ENCODE measurements around the gene SLX4IP.
A peak's percentile ranks its signal among the peaks of the same experiment; 100 is the strongest.

The SLX4IP gene

DNA sequence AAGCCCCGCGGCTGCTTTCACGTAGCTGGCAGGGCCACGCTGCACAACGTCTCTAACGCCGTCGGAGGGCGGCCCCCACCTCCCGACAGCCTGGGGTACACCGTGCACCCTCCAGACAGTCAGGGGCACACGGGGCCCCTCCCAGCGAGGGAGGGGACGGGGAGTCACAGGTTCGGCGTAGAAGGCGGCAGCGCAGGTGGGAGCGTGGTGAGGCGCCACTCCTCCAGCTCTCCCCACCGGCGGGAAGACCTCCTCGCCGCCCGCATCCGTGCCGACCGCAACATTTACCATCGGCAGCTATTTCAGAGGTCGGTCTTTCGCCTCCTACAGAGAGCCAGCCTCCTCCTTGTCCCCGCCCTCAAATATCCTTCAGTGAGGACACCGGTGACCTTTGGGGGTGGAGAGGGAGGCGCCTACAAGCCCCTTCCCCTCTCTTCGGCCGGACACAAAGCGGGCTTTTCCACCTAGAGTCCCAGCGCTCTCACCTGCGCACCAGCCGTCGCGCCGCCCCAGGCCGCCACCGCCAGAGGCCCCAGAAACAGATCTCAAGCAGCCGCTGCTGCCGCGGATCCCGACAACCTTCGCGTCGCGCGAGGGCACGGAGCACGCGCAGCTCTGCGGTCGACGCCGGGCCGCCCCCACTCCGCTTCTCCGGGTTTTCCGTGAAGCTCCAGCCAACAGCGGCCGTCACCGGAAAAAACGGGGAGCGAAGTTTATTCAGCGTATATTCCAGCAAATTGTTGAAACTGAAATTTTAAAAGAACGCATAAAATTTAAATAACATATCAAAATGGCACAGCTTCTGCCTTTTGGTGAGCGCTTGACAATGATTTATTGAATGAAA lies 1.3 kb upstream of the SLX4IP start, which contains the start of gene MKKS:
Gene MKKS, minus strand, starts transcription at position 600 of the 844 bp plus-strand sequence. CDS start 20,708 bp downstream, outside the sequence.
- Histone ChIP-seq H3K27ac (ENCODE audit: extremely low read depth, low read depth, low read length) (peak within 1 kb of the TSS; percentile 85), H3K4me1 (ENCODE audit: control insufficient read depth, insufficient read depth, low read length) (no peaks in the 10 kb centered on the region), H3K4me3 (ENCODE audit: low read depth, low read length) (peak within 1 kb of the TSS; percentile 67), H3K36me3 (ENCODE audit: control insufficient read depth in 2 of 2, insufficient read depth in 1 of 2, low read length in 2 of 2) (peaks cover 0 to 3% of the 10 kb centered on the region in 2 experiments; a peak in 1 of 3 replicates), H3K9me3 (ENCODE audit: control insufficient read depth, insufficient read depth, low read depth, low read length) (no peaks in the 10 kb centered on the region)
- ChIA-PET POLR2A (interaction anchor here (0.6 to 2.4 kb wide), 21 partner anchors 9 to 1026 kb away, joined by 3 to 12 read pairs (median 4); partner anchors contain the start of genes ANKEF1, JAG1, PAK5 and SNAP25), CTCF (interaction anchor here (0.6 to 2.7 kb wide), 7 partner anchors 33 to 1055 kb away, joined by 3 to 9 read pairs (median 4); no protein-coding TSS in a partner anchor)
- TF ChIP-seq ZNF777 (tag by site-specific recombination; IDR thresholded peaks at IDR 0.05; ENCODE audit: borderline replicate concordance) (no peak), ZNF48 (tag by site-specific recombination; IDR thresholded peaks at IDR 0.05) (no peak), BCL11B (tag by site-specific recombination; IDR thresholded peaks at IDR 0.05; ENCODE audit: low read depth) (no peak), YY1 (tag by site-specific recombination; IDR thresholded peaks at IDR 0.05) (0 out of 2 replicates have a peak, but pooled peaks have one; percentile 25), BCL11A (tag by site-specific recombination; IDR thresholded peaks at IDR 0.05; ENCODE audit: low read depth) (no peak), ZNF423 (tag by site-specific recombination; IDR thresholded peaks at IDR 0.05) (no peak), ZNF558 (tag by site-specific recombination; IDR thresholded peaks at IDR 0.05) (no peak), CTCF (tag by site-specific recombination; IDR thresholded peaks at IDR 0.05) (peak; percentile 32; the same call in 1 of the 2 replicates), PATZ1 (tag by site-specific recombination; IDR thresholded peaks at IDR 0.05) (0 out of 2 replicates have a peak, but pooled peaks have one; percentile 20), ZNF473 (tag by site-specific recombination; IDR thresholded peaks at IDR 0.05) (no peak), PRDM10 (tag by site-specific recombination; IDR thresholded peaks at IDR 0.05) (peak; percentile 87), ZFHX2 (tag by site-specific recombination; conservative IDR thresholded peaks at IDR 0.05) (peak; percentile 66), ZBTB17 (tag by site-specific recombination; IDR thresholded peaks at IDR 0.05) (peak; percentile 18; the same call in 1 of the 2 replicates), ZNF76 (tag by site-specific recombination; IDR thresholded peaks at IDR 0.05; ENCODE audit: borderline replicate concordance, low read depth) (peak; percentile 78), ZNF391 (tag by site-specific recombination; IDR thresholded peaks at IDR 0.05; ENCODE audit: borderline replicate concordance, low read depth) (no peak), KLF8 (tag by site-specific recombination; IDR thresholded peaks at IDR 0.05) (peak; percentile 14; the same call in 1 of the 2 replicates), ZNF398 (tag by site-specific recombination; IDR thresholded peaks at IDR 0.05) (peak; percentile 38; the same call in 1 of the 2 replicates)
- TF ChIP-seq, protein P1, sequence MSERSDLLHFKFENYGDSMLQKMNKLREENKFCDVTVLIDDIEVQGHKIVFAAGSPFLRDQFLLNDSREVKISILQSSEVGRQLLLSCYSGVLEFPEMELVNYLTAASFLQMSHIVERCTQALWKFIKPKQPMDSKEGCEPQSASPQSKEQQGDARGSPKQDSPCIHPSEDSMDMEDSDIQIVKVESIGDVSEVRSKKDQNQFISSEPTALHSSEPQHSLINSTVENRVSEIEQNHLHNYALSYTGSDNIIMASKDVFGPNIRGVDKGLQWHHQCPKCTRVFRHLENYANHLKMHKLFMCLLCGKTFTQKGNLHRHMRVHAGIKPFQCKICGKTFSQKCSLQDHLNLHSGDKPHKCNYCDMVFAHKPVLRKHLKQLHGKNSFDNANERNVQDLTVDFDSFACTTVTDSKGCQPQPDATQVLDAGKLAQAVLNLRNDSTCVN (tag by site-specific recombination; optimal IDR thresholded peaks at IDR 0.05), result peak; percentile 77
- TF ChIP-seq, protein P2, sequence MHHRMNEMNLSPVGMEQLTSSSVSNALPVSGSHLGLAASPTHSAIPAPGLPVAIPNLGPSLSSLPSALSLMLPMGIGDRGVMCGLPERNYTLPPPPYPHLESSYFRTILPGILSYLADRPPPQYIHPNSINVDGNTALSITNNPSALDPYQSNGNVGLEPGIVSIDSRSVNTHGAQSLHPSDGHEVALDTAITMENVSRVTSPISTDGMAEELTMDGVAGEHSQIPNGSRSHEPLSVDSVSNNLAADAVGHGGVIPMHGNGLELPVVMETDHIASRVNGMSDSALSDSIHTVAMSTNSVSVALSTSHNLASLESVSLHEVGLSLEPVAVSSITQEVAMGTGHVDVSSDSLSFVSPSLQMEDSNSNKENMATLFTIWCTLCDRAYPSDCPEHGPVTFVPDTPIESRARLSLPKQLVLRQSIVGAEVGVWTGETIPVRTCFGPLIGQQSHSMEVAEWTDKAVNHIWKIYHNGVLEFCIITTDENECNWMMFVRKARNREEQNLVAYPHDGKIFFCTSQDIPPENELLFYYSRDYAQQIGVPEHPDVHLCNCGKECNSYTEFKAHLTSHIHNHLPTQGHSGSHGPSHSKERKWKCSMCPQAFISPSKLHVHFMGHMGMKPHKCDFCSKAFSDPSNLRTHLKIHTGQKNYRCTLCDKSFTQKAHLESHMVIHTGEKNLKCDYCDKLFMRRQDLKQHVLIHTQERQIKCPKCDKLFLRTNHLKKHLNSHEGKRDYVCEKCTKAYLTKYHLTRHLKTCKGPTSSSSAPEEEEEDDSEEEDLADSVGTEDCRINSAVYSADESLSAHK (tag by site-specific recombination; IDR thresholded peaks at IDR 0.05), result peak; percentile 47; the same call in 1 of the 2 replicates
- TF ChIP-seq, protein P3, sequence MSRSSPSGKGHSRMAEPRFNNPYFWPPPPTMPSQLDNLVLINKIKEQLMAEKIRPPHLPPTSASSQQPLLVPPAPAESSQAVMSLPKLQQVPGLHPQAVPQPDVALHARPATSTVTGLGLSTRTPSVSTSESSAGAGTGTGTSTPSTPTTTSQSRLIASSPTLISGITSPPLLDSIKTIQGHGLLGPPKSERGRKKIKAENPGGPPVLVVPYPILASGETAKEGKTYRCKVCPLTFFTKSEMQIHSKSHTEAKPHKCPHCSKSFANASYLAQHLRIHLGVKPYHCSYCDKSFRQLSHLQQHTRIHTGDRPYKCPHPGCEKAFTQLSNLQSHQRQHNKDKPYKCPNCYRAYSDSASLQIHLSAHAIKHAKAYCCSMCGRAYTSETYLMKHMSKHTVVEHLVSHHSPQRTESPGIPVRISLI (tag by site-specific recombination; IDR thresholded peaks at IDR 0.05), result peak; percentile 54; the same call in 1 of the 2 replicates

Measured in HEK293 (cell line).